Liver (tissue), 2 donors: ENCODE data around the gene BHLHE40.

Source experiments
- CTCF ChIP-seq: fragments of 150-350 bp; IDR thresholded peaks from 2 replicates; pipeline ENCODE4 v1.5.1; 2017; ENCODE audit warnings: improper control_type of control experiment, low read depth, low read length; ENCODE audit not compliant: missing input control
- YY1 ChIP-seq: IDR thresholded peaks from 2 replicates; pipeline ENCODE4 v1.6.1; 2016; ENCODE audit warnings: antibody characterized with exemption, mild to moderate bottlenecking
- donor health status: healthy.

DNA sequence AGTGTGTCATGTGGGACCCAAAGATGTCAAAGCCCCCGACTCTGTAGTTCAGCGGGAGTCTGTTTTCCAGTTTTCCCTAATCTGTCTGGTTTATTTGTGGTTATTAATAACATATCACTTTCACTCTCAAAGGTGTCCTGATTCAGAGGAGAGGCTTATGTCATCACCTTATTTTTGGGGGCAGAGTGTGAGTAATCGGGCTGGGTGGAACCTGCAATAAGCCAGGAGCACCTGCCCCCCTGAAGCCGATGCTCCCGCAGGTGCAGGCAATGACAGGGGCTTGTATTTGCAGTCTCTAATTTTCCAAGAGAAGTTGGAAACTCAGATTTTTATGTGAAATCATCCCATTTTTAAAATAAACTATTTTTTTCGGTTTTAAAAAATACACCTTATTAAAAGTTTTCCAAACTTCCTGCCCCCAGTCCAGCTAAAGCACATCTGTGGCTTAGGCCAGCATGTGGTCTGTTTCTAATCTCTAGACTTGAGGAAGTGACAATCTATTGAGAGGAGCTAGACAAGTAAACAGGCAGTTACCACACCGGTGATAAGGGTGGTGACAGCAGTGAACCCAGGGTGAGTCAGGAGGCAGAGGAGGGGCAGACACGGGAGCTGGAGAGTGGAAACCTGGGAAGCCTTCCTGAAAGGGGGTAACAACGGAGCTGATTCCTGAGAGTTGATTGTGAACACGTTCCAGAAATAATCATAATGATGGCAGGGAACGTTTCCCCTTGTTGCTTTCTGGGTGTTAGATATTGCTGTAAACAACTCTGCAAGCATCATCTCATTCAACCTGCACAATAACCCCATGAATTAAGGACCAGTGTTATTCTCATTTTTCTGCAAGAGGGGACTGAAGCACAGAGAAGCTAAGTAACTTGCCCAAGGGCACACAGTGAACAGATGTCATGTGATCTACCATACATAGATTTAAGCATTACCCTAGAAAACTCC lies 37.2 kb downstream of the BHLHE40 start:
- TF ChIP-seq CTCF = no peak
- no peak for TF ChIP-seq YY1
